ENCODE results near the gene RNASEH2B.

Gene RNASEH2B

DNA sequence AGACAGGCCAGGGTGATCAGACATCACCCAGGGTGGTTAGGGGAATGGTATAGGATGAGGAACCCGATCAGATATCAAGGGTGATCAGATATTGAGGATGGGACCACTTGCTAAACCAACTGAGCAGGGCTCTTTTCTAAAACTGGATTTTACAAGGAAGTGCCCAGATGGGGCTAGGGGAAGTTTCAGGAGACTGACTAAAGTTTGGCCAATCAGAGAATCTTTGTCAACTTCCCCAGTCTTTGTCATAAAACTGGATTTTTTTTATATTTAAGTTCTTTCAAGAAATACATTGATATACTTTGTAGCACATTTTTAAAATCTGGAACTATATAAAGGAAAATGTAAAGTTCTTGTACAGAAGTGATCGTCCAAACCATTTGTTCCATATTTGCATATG lies 35.6 kb upstream of the RNASEH2B start:
- no peak overlapping the region for H3K4me3 ChIP-seq (ENCODE audit: low read depth, low read length)
- TF ChIP-seq, protein P1, sequence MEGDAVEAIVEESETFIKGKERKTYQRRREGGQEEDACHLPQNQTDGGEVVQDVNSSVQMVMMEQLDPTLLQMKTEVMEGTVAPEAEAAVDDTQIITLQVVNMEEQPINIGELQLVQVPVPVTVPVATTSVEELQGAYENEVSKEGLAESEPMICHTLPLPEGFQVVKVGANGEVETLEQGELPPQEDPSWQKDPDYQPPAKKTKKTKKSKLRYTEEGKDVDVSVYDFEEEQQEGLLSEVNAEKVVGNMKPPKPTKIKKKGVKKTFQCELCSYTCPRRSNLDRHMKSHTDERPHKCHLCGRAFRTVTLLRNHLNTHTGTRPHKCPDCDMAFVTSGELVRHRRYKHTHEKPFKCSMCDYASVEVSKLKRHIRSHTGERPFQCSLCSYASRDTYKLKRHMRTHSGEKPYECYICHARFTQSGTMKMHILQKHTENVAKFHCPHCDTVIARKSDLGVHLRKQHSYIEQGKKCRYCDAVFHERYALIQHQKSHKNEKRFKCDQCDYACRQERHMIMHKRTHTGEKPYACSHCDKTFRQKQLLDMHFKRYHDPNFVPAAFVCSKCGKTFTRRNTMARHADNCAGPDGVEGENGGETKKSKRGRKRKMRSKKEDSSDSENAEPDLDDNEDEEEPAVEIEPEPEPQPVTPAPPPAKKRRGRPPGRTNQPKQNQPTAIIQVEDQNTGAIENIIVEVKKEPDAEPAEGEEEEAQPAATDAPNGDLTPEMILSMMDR (conservative IDR thresholded peaks at IDR 0.05; ENCODE audit: low read depth, low read length) = no peak
- no peak for DNase-seq (ENCODE audit: low read depth)

DNA sequence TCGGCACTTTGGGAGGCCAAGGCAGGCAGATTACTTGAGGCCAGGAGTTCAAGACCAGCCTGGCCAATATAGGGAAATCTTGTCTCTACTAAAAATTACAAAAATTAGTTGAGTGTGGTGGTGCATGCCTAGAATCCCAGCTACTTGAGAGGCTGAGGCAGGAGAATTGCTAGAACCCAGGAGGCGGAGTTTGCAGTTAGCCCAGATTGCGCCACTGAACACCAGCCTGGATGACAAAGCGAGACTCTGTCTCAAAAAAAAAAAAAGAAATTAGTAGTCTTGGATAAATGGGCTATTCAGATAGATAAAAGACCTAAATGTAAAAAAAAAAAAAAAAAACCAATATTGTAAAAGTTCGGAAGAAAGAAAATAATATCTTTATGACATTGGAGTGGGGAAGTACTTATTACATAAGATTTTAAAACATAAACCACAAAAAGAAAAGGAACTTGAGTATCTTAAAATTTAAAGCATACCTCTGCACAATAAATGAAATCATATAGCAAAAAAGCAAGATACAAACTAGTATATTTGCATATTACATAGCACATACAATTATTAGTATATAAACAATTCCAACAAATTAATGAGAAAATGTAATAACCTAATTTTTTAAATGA lies 26.7 kb upstream of the RNASEH2B start:
- DNase-seq (ENCODE audit: low read depth) = no peak
- TF ChIP-seq, protein P1 (conservative IDR thresholded peaks at IDR 0.05; ENCODE audit: low read depth, low read length) = no peak
- no peak overlapping the region for H3K4me3 ChIP-seq (ENCODE audit: low read depth, low read length)

- no peak for DNase-seq (ENCODE audit: low read depth)
- TF ChIP-seq, protein P1 (conservative IDR thresholded peaks at IDR 0.05; ENCODE audit: low read depth, low read length) = no peak
- no peak overlapping the region for H3K4me3 ChIP-seq (ENCODE audit: low read depth, low read length)
Observed at GRCh38 chr13:50883728-50884127, 25.9 kb upstream of the RNASEH2B start.

- TF ChIP-seq, protein P1 (conservative IDR thresholded peaks at IDR 0.05; ENCODE audit: low read depth, low read length) = no peak
- DNase-seq (ENCODE audit: low read depth) = no peak
- H3K4me3 ChIP-seq (ENCODE audit: low read depth, low read length) = no peak overlapping the region
Observed at GRCh38 chr13:50884265-50884664, 25.3 kb upstream of the RNASEH2B start.

DNA sequence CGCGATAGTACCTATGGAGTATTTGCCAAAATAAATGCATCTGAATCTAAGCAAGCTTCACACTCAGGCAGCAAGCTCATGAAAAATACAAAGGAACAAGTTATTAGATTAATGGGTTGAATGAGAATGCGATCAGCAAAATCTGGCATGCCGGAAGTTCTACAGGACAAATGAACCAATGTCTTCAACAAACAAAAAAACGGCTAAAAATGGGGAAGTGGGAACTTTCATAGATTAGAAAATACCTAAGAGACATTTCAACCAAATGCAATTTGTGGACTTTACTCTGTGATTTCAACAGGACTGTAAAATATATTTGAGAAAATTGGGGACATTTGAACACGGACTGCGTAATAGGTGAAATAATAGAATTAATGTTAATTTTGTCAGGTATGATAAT lies 22.4 kb upstream of the RNASEH2B start:
- H3K4me3 ChIP-seq (ENCODE audit: low read depth, low read length) = no peak overlapping the region

DNA sequence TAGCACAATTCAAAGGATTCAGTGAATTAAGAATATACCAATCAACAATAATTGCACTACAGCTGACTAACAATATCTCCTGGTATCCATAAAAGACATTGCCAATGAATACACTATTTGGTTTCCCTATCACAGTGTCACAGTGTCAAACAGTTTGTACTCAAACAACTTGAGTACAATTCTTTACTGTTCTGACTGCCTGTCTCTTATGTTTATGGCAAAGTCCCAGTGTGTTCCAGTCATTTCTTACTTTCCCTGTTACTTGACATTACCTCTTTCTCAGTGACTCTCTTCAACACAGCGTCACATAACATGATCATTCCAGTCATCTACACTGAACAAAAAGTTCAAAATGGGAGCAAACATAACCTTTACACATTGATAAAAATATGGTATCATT lies 21.2 kb upstream of the RNASEH2B start:
- TF ChIP-seq, protein P1 (conservative IDR thresholded peaks at IDR 0.05; ENCODE audit: low read depth, low read length) = no peak
- DNase-seq (ENCODE audit: low read depth) = no peak
- H3K4me3 ChIP-seq (ENCODE audit: low read depth, low read length) = no peak overlapping the region

More for the DNA sequence above, 22.4 kb upstream of the RNASEH2B start:
- TF ChIP-seq, protein P1 (conservative IDR thresholded peaks at IDR 0.05; ENCODE audit: low read depth, low read length) = no peak
- no peak for DNase-seq (ENCODE audit: low read depth)

DNA sequence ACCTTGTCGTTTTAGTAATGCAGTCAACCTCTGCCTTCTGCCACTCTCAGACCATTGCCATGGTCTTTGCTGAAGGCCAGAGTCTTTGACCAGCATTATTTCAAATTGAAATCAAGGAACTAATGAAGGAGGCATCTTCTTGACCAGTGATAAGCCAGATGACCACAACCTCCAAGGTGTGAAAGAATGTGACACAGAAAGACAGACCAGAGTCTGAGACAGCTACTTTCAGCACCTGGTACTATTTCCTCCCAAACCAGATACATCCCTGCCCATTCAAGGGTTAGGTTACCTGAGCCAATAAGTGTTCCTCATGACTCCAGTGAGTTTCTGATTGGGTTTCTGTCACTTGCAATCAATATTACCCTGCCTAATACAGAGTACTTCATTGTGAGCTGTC lies 20.3 kb upstream of the RNASEH2B start:
- no peak overlapping the region for H3K4me3 ChIP-seq (ENCODE audit: low read depth, low read length)
- no peak for DNase-seq (ENCODE audit: low read depth)
- TF ChIP-seq, protein P1 (conservative IDR thresholded peaks at IDR 0.05; ENCODE audit: low read depth, low read length) = no peak

Data from choroid plexus epithelial cell (primary cell).